ENCODE data around the gene PDE4D. TPM values are rescaled to one million over a fixed set of nuclear protein-coding genes. Genes with fewer than 3 reads are reported as not detected.
"Not testable (repeated sequence)": the region's sequence is repeated elsewhere in the genome, so short reads cannot be mapped to it uniquely, and the experiment has no call there.

PDE4D gene
- total RNA-seq, 1 donor from 2014 or later = 47.7 TPM

GRCh38 chr5:59573509-59573908, 320.0 kb downstream of the PDE4D start:
- H3K36me3 Mint-ChIP-seq (ENCODE audit: low read depth); H3K4me1 Mint-ChIP-seq; H3K27ac Mint-ChIP-seq; intact Hi-C loops (cut with micrococcal nuclease); H3K4me3 Mint-ChIP-seq; H3K9me3 Mint-ChIP-seq; DNase-seq: not testable (repeated sequence)
- H3K27me3 Mint-ChIP-seq = peaks cover 16% of the 10 kb centered on the region

GRCh38 chr5:59571067-59571466, 322.5 kb downstream of the PDE4D start:
- no peak overlapping the region for H3K4me3 Mint-ChIP-seq
- H3K27me3 Mint-ChIP-seq = peaks cover 11% of the 10 kb centered on the region
- DNase-seq = no peak
- no peak overlapping the region for H3K27ac Mint-ChIP-seq
- H3K36me3 Mint-ChIP-seq (ENCODE audit: low read depth) = no peaks in the 10 kb centered on the region
- H3K4me1 Mint-ChIP-seq = peaks cover 1% of the 10 kb centered on the region
- no peaks in the 10 kb centered on the region for H3K9me3 Mint-ChIP-seq
- intact Hi-C loops (cut with micrococcal nuclease) = no loop called here

GRCh38 chr5:59569608-59570334, 323.8 kb downstream of the PDE4D start:
- no peak for DNase-seq
- peaks cover 1% of the 10 kb centered on the region for H3K4me1 Mint-ChIP-seq
- intact Hi-C loops (cut with micrococcal nuclease) = no loop called here
- H3K27ac Mint-ChIP-seq = no peak overlapping the region
- no peaks in the 10 kb centered on the region for H3K9me3 Mint-ChIP-seq
- no peak overlapping the region for H3K4me3 Mint-ChIP-seq
- no peaks in the 10 kb centered on the region for H3K36me3 Mint-ChIP-seq (ENCODE audit: low read depth)
- H3K27me3 Mint-ChIP-seq = peaks cover 8% of the 10 kb centered on the region

- Mint-ChIP-seq H3K27ac (no peak overlapping the region), H3K4me3 (no peak overlapping the region), H3K4me1 (no peaks in the 10 kb centered on the region), H3K9me3 (no peaks in the 10 kb centered on the region), H3K36me3 (ENCODE audit: low read depth) (no peaks in the 10 kb centered on the region), H3K27me3 (peaks cover 8% of the 10 kb centered on the region)
- intact Hi-C loops (cut with micrococcal nuclease) = no loop called here
- no peak for DNase-seq
Measured at GRCh38 chr5:59569158-59569557, 324.4 kb downstream of the PDE4D start.

GRCh38 chr5:59568161-59568560, 325.4 kb downstream of the PDE4D start:
- DNase-seq = no peak
- intact Hi-C loops (cut with micrococcal nuclease) = no loop called here
- peaks cover 8% of the 10 kb centered on the region for H3K27me3 Mint-ChIP-seq
- no peaks in the 10 kb centered on the region for H3K36me3 Mint-ChIP-seq (ENCODE audit: low read depth)
- no peak overlapping the region for H3K4me3 Mint-ChIP-seq
- H3K4me1 Mint-ChIP-seq = no peaks in the 10 kb centered on the region
- no peak overlapping the region for H3K27ac Mint-ChIP-seq
- H3K9me3 Mint-ChIP-seq = no peaks in the 10 kb centered on the region

- Mint-ChIP-seq H3K4me3 (no peak overlapping the region), H3K4me1 (peaks cover 3% of the 10 kb centered on the region), H3K27ac (no peak overlapping the region), H3K9me3 (no peaks in the 10 kb centered on the region), H3K27me3 (peaks cover 5% of the 10 kb centered on the region), H3K36me3 (ENCODE audit: low read depth) (no peaks in the 10 kb centered on the region)
- intact Hi-C loops (cut with micrococcal nuclease) = no loop called here
- DNase-seq = no peak
Measured at GRCh38 chr5:59565551-59565950, 328.0 kb downstream of the PDE4D start.

- DNase-seq = no peak
- H3K36me3 Mint-ChIP-seq (ENCODE audit: low read depth) = no peaks in the 10 kb centered on the region
- H3K9me3 Mint-ChIP-seq = no peaks in the 10 kb centered on the region
- no peak overlapping the region for H3K27ac Mint-ChIP-seq
- no peak overlapping the region for H3K4me3 Mint-ChIP-seq
- peaks cover 3% of the 10 kb centered on the region for H3K4me1 Mint-ChIP-seq
- intact Hi-C loops (cut with micrococcal nuclease) = no loop called here
- peaks cover 5% of the 10 kb centered on the region for H3K27me3 Mint-ChIP-seq
Measured at GRCh38 chr5:59564895-59565294, 328.6 kb downstream of the PDE4D start.

- Mint-ChIP-seq H3K9me3 (no peaks in the 10 kb centered on the region), H3K4me3 (no peak overlapping the region), H3K36me3 (ENCODE audit: low read depth) (no peaks in the 10 kb centered on the region), H3K4me1 (peaks cover 3% of the 10 kb centered on the region), H3K27ac (no peak overlapping the region), H3K27me3 (no peaks in the 10 kb centered on the region)
- intact Hi-C loops (cut with micrococcal nuclease) = no loop called here
- DNase-seq = no peak
Measured at GRCh38 chr5:59562756-59563389, 330.7 kb downstream of the PDE4D start.

- H3K9me3 Mint-ChIP-seq = no peaks in the 10 kb centered on the region
- H3K27me3 Mint-ChIP-seq = peaks cover 5% of the 10 kb centered on the region
- H3K36me3 Mint-ChIP-seq (ENCODE audit: low read depth) = no peaks in the 10 kb centered on the region
- peaks cover 3% of the 10 kb centered on the region for H3K4me1 Mint-ChIP-seq
- H3K4me3 Mint-ChIP-seq = no peak overlapping the region
- DNase-seq = no peak
- H3K27ac Mint-ChIP-seq = no peak overlapping the region
- intact Hi-C loops (cut with micrococcal nuclease) = no loop called here
Measured at GRCh38 chr5:59560553-59560952, 333.0 kb downstream of the PDE4D start.

- Mint-ChIP-seq H3K27me3 (peaks cover 6% of the 10 kb centered on the region), H3K9me3 (no peaks in the 10 kb centered on the region), H3K4me3 (no peak overlapping the region), H3K27ac (no peak overlapping the region), H3K4me1 (peaks cover 3% of the 10 kb centered on the region), H3K36me3 (ENCODE audit: low read depth) (no peaks in the 10 kb centered on the region)
- intact Hi-C loops (cut with micrococcal nuclease) = no loop called here
- no peak for DNase-seq
Measured at GRCh38 chr5:59559847-59560246, 333.7 kb downstream of the PDE4D start.

- Mint-ChIP-seq H3K36me3 (ENCODE audit: low read depth) (no peaks in the 10 kb centered on the region), H3K27me3 (peaks cover 6% of the 10 kb centered on the region), H3K27ac (no peak overlapping the region), H3K4me3 (no peak overlapping the region), H3K4me1 (peaks cover 3% of the 10 kb centered on the region), H3K9me3 (no peaks in the 10 kb centered on the region)
- intact Hi-C loops (cut with micrococcal nuclease) = no loop called here
- no peak for DNase-seq
Measured at GRCh38 chr5:59559323-59559722, 334.2 kb downstream of the PDE4D start.

GRCh38 chr5:59558501-59558900, 335.0 kb downstream of the PDE4D start:
- Mint-ChIP-seq H3K4me1 (peaks cover 3% of the 10 kb centered on the region), H3K27ac (no peak overlapping the region)

GRCh38 chr5:59557572-59557971, 336.0 kb downstream of the PDE4D start:
- Mint-ChIP-seq H3K9me3 (no peaks in the 10 kb centered on the region), H3K4me1 (no peaks in the 10 kb centered on the region), H3K4me3 (no peak overlapping the region), H3K27ac (no peak overlapping the region), H3K36me3 (ENCODE audit: low read depth) (no peaks in the 10 kb centered on the region), H3K27me3 (peaks cover 6% of the 10 kb centered on the region)
- intact Hi-C loops (cut with micrococcal nuclease) = no loop called here
- DNase-seq = no peak

More at GRCh38 chr5:59558501-59558900, 335.0 kb downstream of the PDE4D start:
- peaks cover 6% of the 10 kb centered on the region for H3K27me3 Mint-ChIP-seq
- DNase-seq = no peak
- H3K9me3 Mint-ChIP-seq = no peaks in the 10 kb centered on the region
- H3K36me3 Mint-ChIP-seq (ENCODE audit: low read depth) = no peaks in the 10 kb centered on the region
- no peak overlapping the region for H3K4me3 Mint-ChIP-seq
- intact Hi-C loops (cut with micrococcal nuclease) = no loop called here

- no peak overlapping the region for H3K27ac Mint-ChIP-seq
- DNase-seq = no peak
- intact Hi-C loops (cut with micrococcal nuclease) = no loop called here
- H3K4me3 Mint-ChIP-seq = no peak overlapping the region
- no peaks in the 10 kb centered on the region for H3K9me3 Mint-ChIP-seq
- H3K4me1 Mint-ChIP-seq = no peaks in the 10 kb centered on the region
- H3K27me3 Mint-ChIP-seq = peaks cover 6% of the 10 kb centered on the region
- H3K36me3 Mint-ChIP-seq (ENCODE audit: low read depth) = no peaks in the 10 kb centered on the region
Measured at GRCh38 chr5:59555596-59555995, 337.9 kb downstream of the PDE4D start.

GRCh38 chr5:59554501-59554900, 339.0 kb downstream of the PDE4D start:
- intact Hi-C loops (cut with micrococcal nuclease) = no loop called here
- Mint-ChIP-seq H3K9me3 (no peaks in the 10 kb centered on the region), H3K4me3 (no peak overlapping the region)

More at GRCh38 chr5:59554501-59554900, 339.0 kb downstream of the PDE4D start:
- no peaks in the 10 kb centered on the region for H3K4me1 Mint-ChIP-seq
- no peak for DNase-seq
- no peak overlapping the region for H3K27ac Mint-ChIP-seq
- no peaks in the 10 kb centered on the region for H3K36me3 Mint-ChIP-seq (ENCODE audit: low read depth)
- peaks cover 6% of the 10 kb centered on the region for H3K27me3 Mint-ChIP-seq

Measured in activated CD4-positive, alpha-beta T cell treated with anti-CD3 and anti-CD28 coated beads, Interleukin-2, amount 10 ng/mL, durations not matched to agents 24 days and 14 days (primary cell).